NCI-H2081 treated with DMSO at 0.1 percent for 48 hours (cell line): ENCODE data around the gene CAV3.

Experiments used
- DNase-seq: peaks from one replicate; lab custom pipeline; 2025; lab: John Stamatoyannopoulos, UW

CAV3 gene

DNA sequence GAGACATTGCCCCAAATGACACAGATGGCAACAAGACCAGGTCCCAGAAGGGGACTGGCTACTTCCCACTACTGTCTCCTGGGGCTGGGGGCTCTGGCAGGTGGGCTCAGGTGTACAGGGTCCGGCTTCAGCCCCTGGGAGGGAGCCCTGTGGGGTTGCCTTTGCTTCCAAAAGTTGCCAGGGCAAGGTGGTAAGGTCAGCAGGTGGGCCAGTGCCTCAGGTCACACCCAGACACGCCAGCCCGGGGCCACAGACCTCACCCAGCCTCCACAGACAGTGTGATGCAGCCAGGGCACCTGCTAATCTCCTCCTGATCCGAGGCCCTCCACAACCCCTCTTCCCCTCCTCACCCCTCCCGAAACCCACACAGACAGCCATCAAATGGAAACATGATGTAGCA, 28.3 kb downstream of the CAV3 start:
- DNase-seq: no peak

- no peak for DNase-seq
Measured at GRCh38 chr3:8762607-8763377, 29.2 kb downstream of the CAV3 start.

DNA sequence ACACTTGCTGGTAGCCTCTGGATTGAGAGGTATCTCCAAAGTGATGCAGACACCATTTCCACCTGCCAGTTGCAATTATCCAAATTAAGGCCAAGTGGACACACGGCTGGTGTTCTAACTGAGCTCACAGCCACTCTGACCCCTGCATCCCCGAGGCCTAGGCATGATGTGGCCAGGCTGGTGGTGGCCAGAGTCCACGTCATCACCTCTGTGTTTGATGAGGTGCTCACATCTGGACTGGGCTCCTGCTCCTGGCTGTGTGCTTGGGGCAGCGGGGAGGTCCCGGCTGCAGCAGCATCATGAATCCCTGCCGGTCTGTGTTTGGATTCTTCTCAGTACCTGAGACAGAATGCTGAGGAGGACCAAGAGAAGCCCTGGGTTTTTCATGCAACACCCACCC, 30.9 kb downstream of the CAV3 start:
- no peak for DNase-seq

DNA sequence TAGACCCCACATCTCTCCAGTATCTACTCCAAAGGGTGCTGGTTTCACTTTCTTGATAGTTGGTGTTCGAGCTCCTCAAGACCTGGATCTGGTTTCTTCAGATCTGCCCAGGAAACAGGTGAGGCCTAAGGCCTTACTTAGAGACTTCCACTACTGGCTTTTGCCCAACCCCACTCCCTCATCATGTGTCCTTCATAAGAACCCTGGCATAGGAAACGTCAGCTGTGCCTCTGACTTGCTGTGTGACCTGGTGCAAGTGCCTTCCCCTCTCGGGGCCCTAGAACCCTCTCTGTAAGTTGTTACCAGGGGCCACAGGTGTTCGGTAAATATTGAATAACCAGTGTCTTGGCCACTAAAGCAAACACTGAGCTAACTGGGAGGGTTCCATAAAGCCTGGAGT, 31.9 kb downstream of the CAV3 start:
- no peak for DNase-seq

DNA sequence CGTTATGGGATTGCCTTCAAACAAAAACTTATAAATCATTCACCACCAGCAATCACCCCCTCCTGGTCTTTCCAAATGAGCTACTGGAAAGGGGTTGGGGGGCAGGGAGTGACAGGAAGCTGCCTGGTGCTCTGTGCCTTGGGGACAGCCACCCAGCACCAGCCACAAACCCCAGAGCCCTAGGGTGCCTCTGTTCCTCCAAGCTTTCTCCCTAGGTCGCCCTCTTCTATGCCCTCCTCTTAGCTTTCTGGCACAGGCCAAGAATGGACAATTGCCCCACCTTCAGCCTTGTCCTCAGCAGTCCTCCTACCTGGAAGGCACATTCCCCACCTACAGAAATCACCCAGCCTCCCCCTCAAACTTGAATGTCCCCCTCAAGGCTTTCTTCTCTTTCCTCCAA, 32.5 kb downstream of the CAV3 start:
- no peak for DNase-seq

- no peak for DNase-seq
Measured at GRCh38 chr3:8767256-8767666, 33.7 kb downstream of the CAV3 start.

DNA sequence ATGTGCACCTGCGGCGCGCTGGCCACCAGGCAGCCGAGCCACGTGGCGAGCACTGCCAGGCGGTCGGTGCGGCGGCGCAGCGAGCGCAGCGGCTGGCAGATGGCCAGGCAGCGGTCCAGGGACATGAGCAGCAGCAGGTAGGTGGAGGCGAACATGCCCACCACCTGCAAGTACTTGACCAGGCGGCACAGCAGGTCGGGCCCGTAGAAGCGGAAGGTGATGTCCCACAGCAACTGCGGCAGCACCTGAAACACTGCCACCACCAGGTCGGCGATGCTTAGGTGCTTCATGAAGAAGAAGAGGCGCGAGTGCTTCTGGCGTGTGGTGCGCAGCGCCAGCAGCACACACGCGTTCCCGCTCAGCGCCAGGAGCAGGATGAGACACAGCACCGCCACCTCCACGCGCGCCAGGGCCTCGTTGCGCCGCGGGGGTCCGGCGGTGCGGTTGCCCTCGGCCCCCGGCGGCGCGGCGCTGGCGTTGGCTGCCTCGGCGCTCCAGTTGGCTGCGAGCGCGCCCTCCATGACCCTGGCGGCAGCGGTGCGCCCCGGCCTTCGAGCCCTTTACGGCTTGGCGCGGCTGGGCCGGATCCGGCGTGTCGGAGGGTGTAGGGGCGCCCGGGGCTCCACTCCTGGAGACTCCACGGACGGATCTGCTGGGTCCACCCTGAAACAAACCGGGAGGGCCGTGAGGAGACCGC, 34.2 kb downstream of the CAV3 start:
- DNase-seq: no peak

DNA sequence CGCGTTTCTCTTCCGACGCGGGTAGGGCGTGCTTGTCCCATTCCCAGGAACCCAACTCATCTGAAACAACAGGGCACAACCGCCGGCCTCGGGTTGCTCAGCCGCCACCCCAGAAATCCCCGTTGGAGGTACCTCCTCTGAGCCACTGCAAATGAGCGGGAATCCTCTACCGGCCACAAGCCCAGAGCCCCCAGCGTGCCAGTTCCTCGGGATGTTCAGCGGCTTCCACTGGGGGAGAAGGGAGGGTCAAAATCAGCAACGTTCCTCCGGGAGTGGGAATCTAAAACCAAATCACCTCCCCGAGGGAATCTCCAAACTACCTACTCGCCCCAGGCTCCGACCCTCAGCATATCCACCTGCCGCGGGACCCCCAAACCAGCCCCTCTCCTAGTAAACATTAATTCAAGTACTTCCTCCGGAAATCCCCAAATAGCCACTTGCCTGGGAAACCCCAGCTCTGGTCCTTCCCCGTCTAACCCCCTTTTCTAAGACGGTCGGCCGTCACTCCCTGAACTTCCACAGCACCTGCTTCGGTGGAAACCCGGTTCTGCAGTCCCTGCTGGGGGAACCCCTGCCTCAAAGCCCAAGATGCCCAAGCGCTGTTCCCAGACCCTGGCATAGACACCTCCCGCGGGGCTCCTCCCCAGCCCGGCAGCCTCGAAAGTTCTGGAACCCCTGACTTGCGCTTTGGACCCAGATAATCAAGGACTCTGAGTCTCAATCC, 34.9 kb downstream of the CAV3 start:
- no peak for DNase-seq

- no peak for DNase-seq
Measured at GRCh38 chr3:8769088-8769822, 35.7 kb downstream of the CAV3 start, which contains the start of gene OXTR. Gene OXTR, minus strand, starts transcription at chr3:8769613. Its CDS starts 1,426 bp downstream, at chr3:8768187.

DNA sequence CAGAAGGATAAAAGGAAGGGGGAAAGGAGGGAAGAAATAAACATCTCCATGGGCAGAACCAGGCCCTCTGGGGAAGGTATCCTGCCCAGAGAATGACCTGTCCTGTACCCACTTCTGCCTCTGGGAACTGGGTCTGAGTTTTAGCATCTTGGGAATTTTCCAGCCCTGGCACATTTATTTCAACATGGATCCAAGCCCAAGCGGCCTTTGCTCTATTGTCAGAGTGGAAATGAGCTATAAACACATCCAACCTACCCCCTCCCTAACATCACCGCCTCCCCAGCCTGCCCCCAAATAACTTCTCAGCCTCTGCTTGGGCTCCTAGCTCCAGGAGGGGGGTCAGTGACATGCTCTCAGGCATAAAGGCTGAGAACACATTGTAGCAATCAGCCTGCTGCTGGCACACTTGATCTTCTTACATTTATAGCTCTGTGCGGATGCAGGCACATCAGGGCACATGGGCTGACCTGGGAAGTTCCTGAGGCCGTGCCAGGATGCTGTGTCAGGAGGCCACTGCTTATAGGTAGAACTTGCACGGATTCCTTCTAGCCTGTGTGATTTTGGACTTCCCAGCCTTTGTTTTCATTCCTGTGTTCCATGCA, 40.4 kb downstream of the CAV3 start:
- no peak for DNase-seq

- DNase-seq: no peak
Measured at GRCh38 chr3:8775181-8775580, 41.6 kb downstream of the CAV3 start.

GRCh38 chr3:8775602-8776001, 42.0 kb downstream of the CAV3 start:
- no peak for DNase-seq

DNA sequence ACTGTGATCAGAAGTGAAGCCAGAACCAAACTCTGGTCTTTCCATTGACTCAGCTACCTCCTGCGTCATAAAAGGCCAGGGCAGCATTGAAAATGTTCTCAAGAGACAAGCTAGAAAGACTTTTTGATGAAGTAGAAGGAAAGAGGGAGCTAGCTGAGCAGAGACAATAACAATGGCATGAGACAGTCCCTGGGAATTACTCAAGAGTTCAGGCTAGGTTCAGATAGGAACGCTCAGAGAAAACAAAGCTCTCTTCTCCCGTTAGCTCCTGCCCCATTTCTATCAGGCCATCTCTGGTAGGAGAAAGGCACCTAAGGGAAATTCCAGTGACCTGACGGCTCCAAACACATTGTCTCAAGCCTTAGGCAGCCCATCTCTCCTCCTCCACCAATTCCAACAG, 42.8 kb downstream of the CAV3 start:
- DNase-seq: no peak

GRCh38 chr3:8777201-8777977, 43.8 kb downstream of the CAV3 start:
- DNase-seq: no peak

GRCh38 chr3:8777978-8778267, 44.3 kb downstream of the CAV3 start:
- no peak for DNase-seq

DNA sequence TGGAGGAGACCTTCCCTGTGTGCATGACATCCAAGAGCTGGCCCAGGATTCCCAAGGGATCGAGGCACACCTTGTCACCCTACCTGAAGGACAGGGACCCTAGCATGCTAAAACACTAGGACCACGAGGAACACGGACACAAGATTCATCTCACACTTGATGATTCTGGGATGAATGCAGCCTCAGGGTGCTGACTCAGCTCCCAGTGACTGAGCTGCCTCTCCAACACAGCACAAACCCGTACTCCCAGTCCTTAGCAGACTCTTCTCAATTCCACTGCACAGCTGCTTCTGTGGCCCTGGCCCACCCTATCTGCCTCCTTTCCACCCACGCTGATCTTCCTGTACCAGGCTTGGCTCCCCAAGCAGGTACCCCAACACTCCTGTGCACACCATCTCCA, 44.9 kb downstream of the CAV3 start:
- DNase-seq: no peak

DNA sequence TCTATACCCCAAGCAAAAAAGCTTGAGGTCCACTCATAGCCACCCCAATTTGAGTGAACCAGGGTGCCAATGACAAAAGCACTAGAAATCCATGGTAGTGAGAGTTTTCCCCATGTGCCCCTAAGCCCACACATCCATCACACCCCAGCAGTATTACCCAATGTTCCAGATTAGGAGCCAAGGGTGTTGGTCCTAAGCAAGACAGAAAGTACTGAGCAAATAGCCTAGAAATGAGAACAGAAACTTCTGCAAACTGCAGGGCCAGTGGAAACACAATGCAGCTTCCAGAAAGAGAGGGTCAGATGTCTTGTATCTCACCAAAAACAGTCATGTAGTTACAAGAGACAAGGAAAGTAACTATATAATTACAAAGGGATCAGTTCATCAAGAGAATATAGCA, 46.7 kb downstream of the CAV3 start:
- no peak for DNase-seq

DNA sequence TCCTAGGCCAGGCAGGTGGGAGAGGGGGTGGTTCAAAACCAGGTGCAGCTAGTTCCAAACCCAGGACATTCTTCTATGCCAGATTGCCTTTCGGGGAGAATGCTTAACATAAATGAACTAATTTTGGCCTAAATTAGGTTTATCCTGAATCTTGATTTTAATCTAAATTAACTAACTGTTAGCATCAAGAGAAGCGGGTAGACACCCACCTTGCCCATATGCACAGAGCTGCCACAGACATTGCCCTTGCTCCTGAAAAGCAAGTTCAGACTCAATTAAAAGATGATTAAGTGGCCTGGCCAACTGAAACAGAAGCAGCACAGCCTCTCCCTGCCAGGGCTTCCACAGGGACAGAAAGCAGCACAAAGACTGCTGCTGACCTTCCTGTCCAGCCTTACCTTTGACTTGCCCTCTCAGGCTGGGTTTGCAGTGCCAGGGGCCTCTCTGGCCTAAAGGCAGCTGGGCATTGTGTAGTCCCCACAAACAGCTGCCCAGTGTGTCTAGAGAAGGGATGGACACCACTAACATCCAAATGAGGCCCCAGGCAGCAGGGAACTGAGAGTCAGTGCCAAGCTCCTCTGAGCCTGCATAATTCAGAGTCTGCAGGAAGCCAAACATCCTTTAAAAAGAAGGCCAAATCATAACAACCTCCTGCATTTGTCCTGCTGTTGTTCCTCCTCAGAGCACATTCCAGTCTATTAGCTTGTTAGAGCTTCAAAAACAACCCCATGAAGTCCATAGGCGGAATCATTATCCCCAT, 51.3 kb downstream of the CAV3 start:
- DNase-seq: no peak

DNA sequence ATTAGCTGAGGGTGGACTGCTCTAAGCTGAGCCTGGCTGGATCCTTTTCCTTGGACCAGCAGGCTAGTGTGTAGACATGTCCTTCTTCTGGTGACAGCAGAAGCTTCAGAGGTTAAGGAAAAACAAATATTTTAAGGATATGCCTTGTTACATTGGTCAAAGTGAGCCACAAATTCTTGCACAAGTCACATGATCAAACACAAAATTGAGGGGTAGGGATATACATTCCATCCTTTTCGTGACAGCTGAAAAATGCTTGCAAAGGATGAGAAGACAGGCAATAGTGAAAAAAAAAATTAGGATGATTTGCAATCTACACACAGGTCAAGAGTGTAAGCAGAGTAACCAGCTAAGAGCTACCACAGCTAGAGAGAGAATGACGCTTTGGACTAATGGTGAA, 56.9 kb downstream of the CAV3 start:
- DNase-seq: no peak

- no peak for DNase-seq
Measured at GRCh38 chr3:8793242-8793641, 59.6 kb downstream of the CAV3 start.

DNA sequence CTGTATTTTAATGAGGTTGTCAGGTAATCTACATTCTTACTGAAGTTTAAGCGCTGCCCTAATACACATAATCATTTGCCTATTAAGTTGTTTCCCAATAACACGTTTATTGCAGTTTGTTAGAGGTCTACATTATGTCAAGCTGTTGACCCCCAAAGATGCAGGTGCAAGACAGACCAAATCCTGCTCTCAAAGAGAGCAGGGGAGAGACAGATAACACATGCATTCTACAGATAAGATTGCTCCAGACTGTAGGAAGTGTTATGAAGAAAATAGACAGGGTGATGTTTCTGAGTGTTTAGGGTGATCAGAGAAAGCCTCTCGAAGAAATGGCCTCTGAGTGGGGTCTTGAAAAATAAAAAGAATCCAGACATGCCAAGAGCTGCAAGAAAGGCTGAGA, 60.6 kb downstream of the CAV3 start:
- DNase-seq: no peak
